RPMI7951 (cell line): Measurements from ENCODE around the gene REXO5. TPM values are rescaled to one million over a fixed set of nuclear protein-coding genes. Genes with fewer than 3 reads are reported as not detected.
A peak's percentile ranks its signal among the peaks of the same experiment; 100 is the strongest.

Experiments used
- DNase-seq: peaks from one replicate; pipeline ENCODE4 v3.0.0-alpha.2; 2012; ENCODE audit warnings: low read depth
- total RNA-seq: library from RNA; depleted of rRNA; stranded (reverse); fragments of >200 nt; shearing (Covaris generic); gene quantifications from 2 replicates; pipeline ENCODE4 v1.2.3, GENCODE V29; 2014

REXO5 gene
- total RNA-seq, 1 experiment from 2014 or later: 12.5 TPM

DNA sequence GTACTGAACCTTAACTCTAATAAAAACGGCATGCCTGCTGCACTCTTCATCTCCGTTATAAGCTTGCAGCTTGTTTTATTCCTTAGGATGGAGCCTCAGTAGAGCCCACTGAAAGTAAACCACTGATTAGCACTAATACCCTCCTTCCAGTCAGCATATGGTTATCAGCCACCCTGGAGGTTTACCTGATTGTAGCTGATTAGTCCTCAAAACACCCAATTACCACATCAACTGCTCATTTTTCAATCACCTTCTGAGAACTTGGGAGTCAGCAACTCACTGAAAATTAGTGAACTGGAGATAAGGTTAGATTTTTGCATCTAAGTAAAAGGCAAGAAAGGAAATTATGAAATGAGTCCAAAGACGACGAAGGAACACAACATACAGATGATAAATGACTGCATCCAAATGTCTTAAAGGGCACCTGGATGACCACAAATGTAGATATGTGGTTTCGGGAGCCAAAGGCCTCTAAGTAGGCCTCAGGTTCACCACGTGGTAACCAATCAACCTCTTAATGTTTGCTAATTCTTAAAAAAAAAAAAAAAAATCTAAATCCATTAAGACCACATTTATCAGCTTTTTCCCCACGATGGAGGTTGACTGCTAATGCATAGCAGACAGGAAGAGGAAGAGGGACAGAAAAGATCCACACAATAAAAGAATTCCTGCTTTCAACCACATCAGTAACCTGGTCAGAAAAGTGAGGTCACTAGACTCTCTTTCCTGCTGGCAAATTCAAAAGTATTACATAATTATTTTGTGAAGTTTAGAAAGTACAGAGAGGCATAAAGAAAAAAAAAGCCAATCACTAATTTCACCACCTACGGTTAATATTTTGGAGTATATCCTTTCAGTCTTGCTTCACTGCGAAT, 65.9 kb downstream of the REXO5 start:
- no peak for DNase-seq

DNA sequence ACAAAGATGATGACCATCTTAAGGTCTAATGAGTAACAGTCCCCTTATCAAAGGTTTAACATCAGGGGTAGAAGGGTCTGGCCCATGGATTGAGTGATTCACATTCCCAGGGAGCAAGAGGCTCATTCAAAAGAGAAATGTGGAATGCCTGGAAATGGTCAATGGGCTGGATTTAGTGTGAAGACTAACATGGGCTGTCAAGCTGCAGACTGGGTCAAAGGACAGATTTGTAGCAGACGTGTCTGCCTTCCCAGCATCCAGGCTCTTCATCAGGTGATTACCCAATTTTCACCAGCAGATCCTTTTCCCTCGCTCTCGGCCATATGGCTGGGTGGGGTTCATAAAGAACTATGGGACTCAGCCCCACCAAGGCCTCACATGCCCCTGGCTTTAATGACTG, 67.0 kb downstream of the REXO5 start:
- no peak for DNase-seq

DNA sequence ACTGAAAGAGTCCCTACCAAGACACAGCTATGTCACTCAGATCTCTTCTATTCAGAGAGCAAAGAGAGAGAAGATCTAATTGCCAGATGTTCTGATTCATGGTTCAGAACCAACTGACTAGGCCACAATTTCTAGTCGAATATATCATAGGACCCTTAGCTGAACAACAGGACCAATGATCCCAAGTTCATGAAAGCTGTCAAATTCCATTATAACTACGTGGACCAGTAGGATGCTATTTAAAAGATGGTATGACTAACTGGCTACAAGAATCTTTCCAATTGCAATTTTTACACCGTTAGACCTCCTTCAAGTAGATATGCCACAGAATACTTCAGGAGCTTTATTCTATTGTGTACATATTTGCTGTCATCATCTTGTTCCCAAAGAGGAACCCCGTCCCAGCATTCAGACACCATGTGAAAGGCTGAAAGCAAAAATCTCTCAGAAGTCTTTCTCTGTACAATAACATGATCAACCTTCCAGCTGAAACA, 67.8 kb downstream of the REXO5 start:
- DNase-seq: no peak

DNA sequence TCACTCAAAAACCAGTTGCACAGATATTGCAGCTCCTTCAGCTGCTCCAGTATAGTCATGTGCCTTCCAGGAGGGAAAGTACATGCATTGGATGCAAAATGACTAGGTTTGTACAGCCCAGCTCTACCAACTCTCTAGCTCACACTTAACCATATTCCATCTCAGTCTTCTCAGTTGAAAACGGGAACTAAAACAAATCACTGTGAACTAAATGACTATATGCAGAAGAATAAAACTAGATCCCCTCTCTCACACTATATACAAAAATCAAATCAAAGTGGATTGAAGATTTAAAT, 69.0 kb downstream of the REXO5 start:
- no peak for DNase-seq

DNA sequence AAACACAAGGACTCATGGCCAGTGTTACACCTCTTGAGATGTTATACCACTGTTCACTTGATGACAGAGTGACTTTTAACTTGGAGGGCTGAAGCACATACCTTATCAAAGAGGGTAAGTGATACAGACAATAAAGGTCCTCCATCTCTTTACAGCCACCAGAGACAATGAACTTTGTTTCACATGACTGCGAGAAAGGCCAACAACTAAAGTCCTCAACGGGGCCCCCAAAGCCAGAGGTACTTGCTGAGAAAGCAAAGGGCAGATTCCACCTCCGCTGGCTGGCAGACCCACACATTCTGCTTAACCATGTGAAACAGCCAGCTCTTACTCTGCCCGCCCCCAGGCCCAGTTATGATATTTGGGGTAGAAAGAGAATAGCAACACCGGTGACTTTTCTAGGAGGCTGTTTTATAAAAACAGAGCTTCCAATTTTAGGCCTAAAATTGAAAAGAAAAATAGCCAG, 72.4 kb downstream of the REXO5 start:
- DNase-seq: no peak

DNA sequence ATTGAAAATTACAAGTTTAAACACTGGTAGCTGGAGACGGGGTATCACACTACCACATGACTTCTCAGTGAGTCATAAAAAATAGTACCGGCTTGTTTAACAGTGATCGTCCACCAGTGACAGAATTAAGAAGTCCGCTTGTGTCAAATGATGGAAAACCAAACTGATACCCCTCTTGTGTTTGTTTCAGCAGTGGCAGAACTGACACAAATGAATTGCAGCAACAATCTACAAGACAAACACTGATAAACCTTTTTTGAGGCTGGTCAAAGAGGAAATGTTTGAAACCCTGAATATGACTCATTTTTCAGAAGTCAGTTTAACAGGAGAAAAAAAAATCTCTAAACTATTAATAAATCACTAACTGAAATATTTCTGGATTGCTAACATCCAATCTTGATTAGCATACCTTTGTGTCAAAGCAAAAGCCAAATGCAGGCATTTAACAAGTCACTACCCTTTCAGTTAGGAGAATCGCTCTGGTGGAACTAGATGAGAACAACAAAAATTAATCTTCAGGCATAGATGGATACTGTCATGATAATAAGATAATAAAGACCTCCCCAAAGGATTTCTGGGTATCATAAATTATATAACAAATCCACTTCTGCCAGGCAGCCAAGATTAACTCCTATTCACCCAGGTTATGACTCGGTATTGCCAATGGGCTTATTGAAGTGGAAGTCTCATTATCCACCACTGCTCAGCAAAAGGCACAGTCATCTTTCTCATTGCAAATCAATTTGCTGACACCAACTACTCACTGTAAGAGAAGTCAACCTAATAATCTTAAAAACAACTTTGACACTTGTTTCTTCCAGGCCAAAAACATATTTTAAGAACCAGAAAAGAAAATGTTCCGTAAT, 73.1 kb downstream of the REXO5 start:
- peak; percentile 49 for DNase-seq

DNA sequence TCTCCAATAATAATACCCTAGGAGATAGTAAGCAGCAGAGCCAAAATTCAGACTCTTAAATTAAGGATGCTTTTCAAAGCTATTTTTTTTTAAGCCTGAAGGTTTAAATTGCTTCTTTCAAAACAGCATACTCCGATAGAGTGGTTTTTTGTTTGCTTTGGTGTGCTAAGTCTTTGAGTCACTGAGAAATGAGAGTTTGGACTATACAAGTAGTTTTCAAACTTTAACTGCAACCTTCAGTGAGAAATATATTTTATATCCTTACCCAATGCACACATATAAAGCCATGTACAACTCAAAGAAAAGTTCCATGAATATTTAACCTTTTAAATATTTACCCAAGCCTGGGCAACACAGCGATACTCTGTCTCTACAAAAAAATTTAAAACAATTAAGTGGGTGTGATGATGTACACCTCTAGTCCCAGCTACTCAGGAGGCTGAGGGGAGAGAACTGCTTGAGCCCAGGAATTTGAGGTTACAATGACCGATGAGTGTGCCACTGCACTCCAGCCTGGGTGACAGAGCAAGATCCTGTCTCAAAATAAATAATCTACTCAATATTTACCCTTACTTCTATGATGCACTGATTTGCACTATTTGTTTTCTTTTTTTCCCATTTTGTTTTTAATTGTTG, 74.7 kb downstream of the REXO5 start:
- no peak for DNase-seq

DNA sequence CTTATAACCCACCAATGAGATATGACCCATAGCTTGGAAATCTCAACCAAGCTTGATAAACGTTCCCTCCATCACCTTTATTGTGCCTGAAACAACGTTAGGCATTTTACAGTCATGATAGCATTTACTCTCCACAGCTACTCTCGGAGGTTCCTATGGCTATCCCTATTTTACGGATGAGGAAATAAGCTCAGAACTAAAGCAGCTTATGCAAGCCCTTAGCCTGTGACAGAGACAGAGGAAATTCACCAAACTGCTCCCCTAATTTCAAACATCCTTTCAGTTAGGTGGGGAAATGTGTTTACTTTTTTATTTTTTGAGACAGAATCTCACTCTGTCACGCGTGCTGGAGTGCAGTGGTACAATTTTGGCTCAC, 75.2 kb downstream of the REXO5 start:
- no peak for DNase-seq

DNA sequence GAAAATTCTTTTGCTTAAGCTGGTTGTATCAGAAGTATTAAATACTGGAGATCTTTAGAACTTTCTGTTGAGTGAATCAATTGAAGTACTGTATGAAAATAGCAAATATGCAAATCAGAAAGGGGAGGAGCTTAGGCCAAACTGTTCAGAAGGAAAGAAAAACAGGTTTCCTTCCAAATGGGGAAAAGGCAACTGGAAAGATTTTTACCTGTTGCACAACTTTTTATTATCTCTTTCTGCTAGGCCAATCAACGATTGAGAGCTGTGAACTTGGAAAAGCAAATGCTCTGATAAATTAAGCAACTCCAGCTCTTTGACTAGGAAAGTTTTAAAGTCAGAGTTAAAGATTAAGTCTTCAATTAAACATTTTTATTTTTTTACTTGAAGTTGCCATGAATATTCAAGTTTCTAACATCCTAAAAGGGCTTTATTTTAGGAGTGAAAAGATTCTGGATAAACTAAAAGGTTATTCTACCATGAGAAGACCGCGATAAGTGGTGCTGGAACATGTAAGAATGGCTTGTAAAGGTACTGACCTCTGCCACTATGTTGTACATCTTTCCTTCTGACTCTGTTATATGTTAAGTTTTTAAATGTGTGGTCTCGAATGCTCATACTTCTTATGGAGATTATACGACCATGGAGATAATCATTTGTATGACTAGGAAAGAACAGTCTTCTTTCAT, 77.4 kb downstream of the REXO5 start:
- no peak for DNase-seq

DNA sequence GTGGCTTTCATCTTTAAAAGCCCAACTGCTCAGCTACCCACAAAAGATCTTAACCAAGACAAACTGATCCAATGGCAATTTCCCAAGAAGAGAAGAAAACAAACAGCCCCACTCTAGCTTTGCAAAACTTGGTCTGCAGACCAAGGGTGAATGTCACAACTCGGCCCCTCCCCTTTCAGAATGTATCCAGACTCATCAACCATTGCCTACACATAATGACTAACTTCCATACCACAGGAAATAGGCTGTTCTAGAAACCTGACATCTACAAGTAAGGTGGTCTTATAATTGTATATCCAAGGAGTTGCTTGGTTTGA, 77.9 kb downstream of the REXO5 start:
- DNase-seq: peak; percentile 65

DNA sequence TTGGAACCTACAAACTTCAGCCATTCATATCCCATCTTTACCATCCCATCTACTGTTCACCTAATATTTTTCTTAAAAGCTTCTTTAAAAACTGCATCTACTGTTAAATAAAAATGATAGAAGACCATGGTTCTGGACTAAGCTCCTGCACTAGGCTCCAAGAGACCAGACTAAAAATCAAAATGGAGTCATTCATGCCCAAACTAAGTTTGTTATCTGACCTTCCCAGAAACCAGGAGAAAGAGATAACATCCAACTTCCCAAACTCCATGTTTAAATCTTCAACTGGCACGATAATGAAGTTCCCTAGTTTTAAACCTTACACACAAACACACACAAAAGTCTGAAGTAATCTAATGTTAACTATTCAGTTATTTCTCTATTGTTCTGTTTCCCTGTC, 80.0 kb downstream of the REXO5 start:
- no peak for DNase-seq

DNA sequence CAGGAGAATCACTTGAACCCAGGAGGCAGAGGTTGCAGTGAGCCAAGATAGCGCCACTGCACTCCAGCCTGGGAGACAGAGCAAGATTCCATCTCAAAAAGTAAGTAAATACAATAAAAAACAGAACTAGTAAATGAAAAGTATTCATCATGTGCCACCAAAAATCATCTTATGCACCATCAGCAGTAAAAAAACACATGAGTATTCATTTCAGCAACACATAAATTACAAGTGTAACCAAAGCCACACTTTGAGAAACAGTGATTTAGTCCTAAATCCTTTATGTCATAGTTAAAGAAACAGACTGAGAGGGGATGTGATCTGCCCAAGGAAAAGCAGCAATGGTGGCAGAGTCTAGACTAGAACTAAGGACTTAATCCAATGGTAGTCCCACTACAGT, 80.9 kb downstream of the REXO5 start:
- DNase-seq: no peak

DNA sequence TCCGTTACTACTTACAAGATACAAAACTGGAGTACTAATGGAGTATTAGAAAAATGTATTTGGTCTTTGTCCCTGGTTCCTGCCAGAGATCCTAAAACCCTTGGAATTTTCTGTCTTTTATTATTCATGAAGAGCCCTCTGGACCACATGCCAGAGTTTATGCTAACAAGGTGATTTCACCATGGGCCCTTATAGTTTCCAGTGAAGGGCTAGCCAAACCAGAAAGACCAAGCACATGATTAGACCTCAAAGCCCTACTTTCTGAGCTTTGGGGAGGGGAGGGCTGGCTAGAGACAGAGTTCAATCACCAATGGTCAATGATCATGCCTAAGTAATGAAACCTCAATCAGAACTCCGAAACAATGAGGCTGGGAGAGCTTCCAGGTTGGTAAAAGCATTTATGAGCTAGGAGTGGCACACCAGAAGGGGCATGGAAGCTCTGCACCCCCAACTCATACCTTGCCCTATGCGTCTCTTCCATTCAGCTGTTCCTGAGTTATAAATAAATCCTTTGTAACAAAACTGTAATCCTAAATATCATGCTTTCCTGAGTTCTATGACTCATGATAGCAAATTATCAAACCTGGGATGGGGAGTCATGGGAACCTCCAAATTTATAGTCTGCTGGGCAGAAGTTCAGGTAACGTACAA, 83.4 kb downstream of the REXO5 start:
- no peak for DNase-seq

DNA sequence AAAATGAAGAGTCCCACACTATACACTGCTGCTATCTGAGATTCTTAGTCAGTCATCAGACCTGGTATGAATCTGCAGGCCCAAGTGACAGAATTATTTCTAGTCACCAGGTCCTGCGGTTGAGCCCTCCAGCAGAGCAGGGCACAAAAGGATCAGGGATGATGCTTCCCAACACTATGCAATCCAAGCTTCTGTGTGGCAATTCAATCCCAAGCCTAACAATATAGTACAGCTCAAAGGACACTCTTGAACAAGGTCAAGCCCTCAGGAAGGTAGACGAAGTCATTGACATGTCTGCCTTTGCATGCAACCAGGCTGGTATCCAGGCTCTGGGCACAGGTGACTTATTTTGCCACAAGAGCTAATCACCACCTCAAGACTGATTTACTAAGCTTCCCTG, 88.1 kb downstream of the REXO5 start:
- DNase-seq: no peak

DNA sequence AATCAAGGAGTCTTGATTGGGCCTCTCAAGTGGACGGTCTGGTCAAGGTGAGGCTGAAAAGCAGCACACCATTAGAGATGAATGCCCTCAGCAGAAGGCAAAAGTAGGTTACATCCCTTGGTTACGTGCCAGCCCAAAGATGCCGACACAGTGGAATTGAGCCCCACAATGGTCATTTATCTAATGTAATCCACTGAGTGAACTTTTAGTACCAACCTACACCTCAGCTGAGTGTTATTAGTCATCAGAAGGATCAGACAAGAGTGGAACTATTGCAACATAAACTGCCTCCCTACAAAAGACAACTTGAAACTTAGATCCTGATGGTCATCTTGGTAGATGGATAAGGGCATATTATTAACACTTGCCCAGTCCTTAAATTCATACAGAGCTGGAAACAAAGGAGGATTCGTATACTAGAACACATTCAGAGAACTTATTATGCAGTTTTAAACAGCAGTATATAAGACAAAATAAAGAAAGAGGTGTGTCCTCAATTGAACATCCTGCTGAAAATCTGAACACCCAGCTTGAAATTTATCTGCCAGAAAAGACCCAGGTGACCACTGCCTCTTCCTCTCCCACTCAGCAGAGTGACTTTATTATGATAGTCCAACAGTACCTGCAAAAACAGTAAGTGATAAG, 91.0 kb downstream of the REXO5 start:
- peak; percentile 50 for DNase-seq

DNA sequence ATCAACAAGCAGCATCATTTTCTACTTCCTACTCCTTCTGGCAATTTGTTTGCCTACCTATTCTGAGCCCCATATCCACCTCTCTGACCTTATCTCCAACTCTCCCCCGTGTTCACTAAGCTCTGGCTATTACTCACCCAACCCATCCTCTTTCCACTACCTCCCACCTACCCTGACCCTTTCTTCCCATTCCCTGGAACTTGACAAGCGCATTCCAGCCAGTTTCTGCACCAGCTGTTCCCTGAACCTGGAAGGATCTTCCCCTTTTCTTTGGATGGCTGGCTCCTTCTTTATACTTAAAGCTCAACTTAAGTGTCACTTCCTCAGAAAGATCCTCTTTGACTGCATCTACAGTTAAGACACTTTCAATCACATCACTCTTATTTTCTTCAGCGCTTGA, 91.6 kb downstream of the REXO5 start:
- DNase-seq: no peak

DNA sequence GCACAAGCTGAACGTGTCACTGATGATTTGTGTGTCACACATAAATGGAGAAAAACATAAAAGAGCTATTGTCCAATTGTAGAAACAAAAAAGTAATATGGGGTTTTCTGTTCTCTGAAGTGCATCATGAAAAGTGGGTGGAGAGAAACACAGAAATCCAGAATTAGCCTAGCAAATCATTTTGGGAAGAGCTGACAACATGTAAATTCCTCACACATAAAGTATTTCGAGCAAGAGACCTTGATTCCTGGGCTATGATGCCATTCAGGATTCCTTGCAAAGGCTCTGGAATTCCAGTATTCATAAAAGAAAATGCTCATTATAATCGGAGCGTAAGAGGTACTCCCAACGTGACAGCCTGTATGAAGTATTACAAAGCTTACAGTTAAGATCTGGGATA, 92.7 kb downstream of the REXO5 start:
- DNase-seq: peak; percentile 27
